IMR-90 (cell line): ENCODE results near the gene STRA8. TPM values are rescaled to one million over a fixed set of nuclear protein-coding genes. Genes with fewer than 3 reads are reported as not detected.

Experiments
- ATAC-seq: fragments of 200-7000 bp; cut with Tn5 transposase; 2 replicates; pipeline ENCODE4 v1.9.1; 2020; ENCODE audit warnings: low read depth, mild to moderate bottlenecking, moderate library complexity
- BruUV-seq: library from RNA; stranded (reverse); fragments of 400-500 nt; replicated peaks from 2 replicates; lab custom pipeline; 2021; lab: Mats Ljungman, UMichigan
- CTCF ChIA-PET: fragments of 300-600 bp; formaldehyde crosslinking; extraction: SDS; loops from one replicate; lab custom pipeline; 2021; ENCODE audit warnings: antibody characterized with exemption; lab: Yijun Ruan, JAX
- POLR2A ChIA-PET: fragments of 300-600 bp; sonication (Branson Sonifier 250); formaldehyde crosslinking; loops from one replicate; lab custom pipeline; 2022; ENCODE audit warnings: antibody characterized with exemption; ENCODE audit not compliant: unreplicated experiment; lab: Charles Lee
- DNase-seq: peaks from one replicate; pipeline ENCODE4 v3.0.0; 2013
- H2AFZ ChIP-seq: replicated peaks from 2 replicates; pipeline ENCODE3; 2013; ENCODE audit warnings: low read length, mild to moderate bottlenecking; ENCODE audit not compliant: poor library complexity
- H2AK5ac ChIP-seq: 2 replicates; pipeline ENCODE4 v1.6.1; 2013; ENCODE audit warnings: low read depth, low read length, inconsistent platforms
- H2AK9ac ChIP-seq: replicated peaks from 2 replicates; pipeline ENCODE3; 2013; ENCODE audit warnings: mild to moderate bottlenecking, low read depth, low read length, moderate library complexity; ENCODE audit not compliant: poor library complexity
- H2BK120ac ChIP-seq: 2 replicates; pipeline ENCODE4 v1.6.1; 2013; ENCODE audit warnings: low read depth, low read length, inconsistent platforms
- H2BK15ac ChIP-seq: 3 replicates; pipeline ENCODE4 v1.6.1; 2013; ENCODE audit warnings: low read depth, low read length, inconsistent platforms
- H2BK20ac ChIP-seq: 2 replicates; pipeline ENCODE4 v1.6.1; 2013; ENCODE audit warnings: low read depth, mild to moderate bottlenecking, inconsistent platforms, low read length, moderate library complexity
- H2BK5ac ChIP-seq: 2 replicates; pipeline ENCODE4 v1.6.1; 2013; ENCODE audit warnings: mild to moderate bottlenecking, low read depth, low read length, inconsistent platforms; ENCODE audit not compliant: poor library complexity, severe bottlenecking
- H3K14ac ChIP-seq: replicated peaks from 2 replicates; pipeline ENCODE4 v1.6.1; 2013; ENCODE audit warnings: low read depth, low read length, inconsistent platforms
- H3K18ac ChIP-seq: 2 replicates; pipeline ENCODE4 v1.6.1; 2013; ENCODE audit warnings: low read depth, low read length, control low read depth
- H3K23ac ChIP-seq: 2 replicates; pipeline ENCODE4 v1.6.1; 2013; ENCODE audit warnings: low read depth, low read length, inconsistent platforms
- H3K27ac ChIP-seq: 2 replicates; pipeline ENCODE4 v1.5.1; 2013; ENCODE audit warnings: mild to moderate bottlenecking, control low read depth, low read length; ENCODE audit not compliant: insufficient read depth
- H3K27me3 ChIP-seq: 2 replicates; pipeline ENCODE4 v1.6.1; 2013; ENCODE audit warnings: low read length; ENCODE audit not compliant: control insufficient read depth, insufficient read depth
- H3K36me3 ChIP-seq: 2 replicates; pipeline ENCODE4 v1.6.1; 2013; ENCODE audit warnings: low read length, mixed read lengths; ENCODE audit not compliant: control insufficient read depth, insufficient read depth
- H3K4ac ChIP-seq: 2 replicates; pipeline ENCODE4 v1.6.1; 2013; ENCODE audit warnings: low read depth, low read length, inconsistent platforms
- H3K4me1 ChIP-seq: 2 replicates; pipeline ENCODE4 v1.6.1; 2013; ENCODE audit warnings: low read length, mixed read lengths; ENCODE audit not compliant: control insufficient read depth, insufficient read depth
- H3K4me2 ChIP-seq: 2 replicates; pipeline ENCODE4 v1.6.1; 2013; ENCODE audit warnings: low read depth, mild to moderate bottlenecking, control low read depth, low read length, moderate library complexity
- H3K4me3 ChIP-seq: 2 replicates; pipeline ENCODE4 v1.5.1; 2013; ENCODE audit warnings: low read depth, mild to moderate bottlenecking, control low read depth, low read length, moderate library complexity; ENCODE audit not compliant: insufficient read depth
- H3K56ac ChIP-seq: 2 replicates; pipeline ENCODE4 v1.6.1; 2013; ENCODE audit warnings: low read length, inconsistent platforms; ENCODE audit not compliant: insufficient read depth; ENCODE audit errors: extremely low read depth
- H3K79me1 ChIP-seq, 2 experiments: 2 replicates each; pipeline ENCODE4 v1.6.1; 2013; ENCODE audit warnings: low read length in 2 of 2, inconsistent platforms in 1 of 2, low read depth in 1 of 2
- H3K9ac ChIP-seq: 2 replicates; pipeline ENCODE4 v1.6.1; 2013; ENCODE audit warnings: low read depth, low read length, control low read depth
- H3K9me1 ChIP-seq: 2 replicates; pipeline ENCODE4 v1.6.1; 2013; ENCODE audit warnings: low read length, inconsistent platforms; ENCODE audit not compliant: insufficient read depth
- H3K9me3 ChIP-seq: 2 replicates; pipeline ENCODE4 v1.6.1; 2013; ENCODE audit warnings: low read length; ENCODE audit not compliant: control insufficient read depth, insufficient read depth
- H4K20me1 ChIP-seq: 2 replicates; pipeline ENCODE4 v1.6.1; 2013; ENCODE audit warnings: low read length, inconsistent platforms; ENCODE audit not compliant: insufficient read depth
- H4K5ac ChIP-seq: 2 replicates; pipeline ENCODE4 v1.6.1; 2013; ENCODE audit warnings: mild to moderate bottlenecking, low read depth, low read length, control low read depth
- H4K8ac ChIP-seq, 2 experiments: 2 replicates each; pipeline ENCODE4 v1.6.1; 2013; ENCODE audit warnings: low read depth in 2 of 2, low read length in 2 of 2, control low read depth in 1 of 2, inconsistent platforms in 1 of 2
- H4K91ac ChIP-seq: 2 replicates; pipeline ENCODE4 v1.6.1; 2013; ENCODE audit warnings: low read depth, low read length, inconsistent platforms; ENCODE audit not compliant: insufficient read depth
- CTCF ChIP-seq: conservative IDR thresholded peaks from 2 replicates; pipeline ENCODE4 v1.5.1; 2012; ENCODE audit warnings: mild to moderate bottlenecking, low read depth, low read length, improper control_type of control experiment
- ELK1 ChIP-seq: fragments of 150-350 bp; IDR thresholded peaks from 2 replicates; pipeline ENCODE4 v1.6.1; 2016; ENCODE audit warnings: low read depth, mild to moderate bottlenecking, low read length, moderate library complexity, borderline replicate concordance
- FOS ChIP-seq: fragments of 150-350 bp; IDR thresholded peaks from 2 replicates; pipeline ENCODE4 v1.6.1; 2016; ENCODE audit warnings: low read depth, low read length
- MAZ ChIP-seq: IDR thresholded peaks from 2 replicates; pipeline ENCODE4 v1.6.1; 2012; ENCODE audit warnings: low read depth, mild to moderate bottlenecking, low read length, improper control_type of control experiment, moderate library complexity, borderline replicate concordance
- MXI1 ChIP-seq: IDR thresholded peaks from 2 replicates; pipeline ENCODE4 v1.6.1; 2012; ENCODE audit warnings: low read depth, mild to moderate bottlenecking, low read length, moderate library complexity, borderline replicate concordance
- NFE2L2 ChIP-seq: fragments of 150-350 bp; IDR thresholded peaks from 2 replicates; pipeline ENCODE4 v1.6.1; 2016; ENCODE audit warnings: low read depth, mild to moderate bottlenecking, low read length
- SMC3 ChIP-seq: fragments of 150-350 bp; IDR thresholded peaks from 2 replicates; pipeline ENCODE4 v1.6.1; 2016; ENCODE audit warnings: low read depth, mild to moderate bottlenecking, antibody characterized with exemption, low read length, moderate library complexity
- USF2 ChIP-seq: fragments of 150-350 bp; IDR thresholded peaks from 2 replicates; pipeline ENCODE4 v1.6.1; 2017; ENCODE audit warnings: mild to moderate bottlenecking, antibody characterized with exemption, low read length, low read depth
- WGBS, 2 experiments: methylation state at CpG; one replicate each; pipeline versions ENCODE4 v1.1.5 to v1.1.7; 2013; ENCODE audit warnings: missing lambda C conversion rate in 2 of 2; ENCODE audit not compliant: insufficient read length in 1 of 2; ENCODE audit errors: extremely low coverage in 2 of 2; 5-methylcytosine and 5-hydroxymethylcytosine counted together
- dilution Hi-C: fragments of 300-500 bp; cut with HindIII; formaldehyde crosslinking; loops from one replicate; pipeline ENCODE4 v1.14.3; 2018; ENCODE audit warnings: low sequenced_read_pairs; ENCODE audit not compliant: unreplicated experiment
- in situ Hi-C: fragments of 300-500 bp; cut with MboI; formaldehyde crosslinking; loops from 3 replicates; pipeline ENCODE4 v1.14.3; 2019; ENCODE audit warnings: low sequenced_read_pairs, inconsistent platforms, mixed read lengths
- intact Hi-C: fragments of 100-400 bp; cut with micrococcal nuclease; formaldehyde crosslinking; loops from 2 replicates; pipeline ENCODE4 v1.10.0; 2022
- polyA plus RNA-seq, 3 experiments: library from polyadenylated mRNA; depleted of rRNA; stranded (reverse); fragments of >200 nt; gene quantifications; 2 replicates each; pipeline ENCODE4 v1.2.3, GENCODE V29; 2012; ENCODE audit warnings: low replicate concordance in 1 of 3
- total RNA-seq: library from RNA; depleted of rRNA; stranded (reverse); fragments of >200 nt; gene quantifications from 2 replicates; pipeline ENCODE4 v1.2.3, GENCODE V29; 2012

Gene STRA8
- total and polyA plus RNA-seq, 2 of the 4 experiments (the other 2 are of a cell fraction): not detected

GRCh38 chr7:135233570-135233969, at the start of gene STRA8 (continued):
- no peak for TF ChIP-seq CTCF

GRCh38 chr7:135184254-135184841, 49.3 kb upstream of the STRA8 start:
- no peak for ATAC-seq
- POLR2A ChIA-PET: interaction anchor here (0.7 kb wide), 1 partner anchor 52 kb away, joined by 4 read pairs; no protein-coding TSS in a partner anchor
- no peaks in the 10 kb centered on the region for H4K20me1 ChIP-seq
- H3K4me3 ChIP-seq: no peak overlapping the region
- peaks cover 39% of the 10 kb centered on the region for H3K9me3 ChIP-seq
- H2BK5ac ChIP-seq: no peak overlapping the region
- dilution Hi-C loops: no loop called here
- H4K5ac ChIP-seq: no peak overlapping the region
- no peak overlapping the region for H3K23ac ChIP-seq
- H3K4ac ChIP-seq: no peak overlapping the region
- H2BK120ac ChIP-seq: no peak overlapping the region
- no TSS peak for BruUV-seq
- H4K91ac ChIP-seq: no peak overlapping the region
- H3K56ac ChIP-seq: no peak overlapping the region
- CTCF ChIA-PET: no interaction called here
- H3K18ac ChIP-seq: no peak overlapping the region
- no peak overlapping the region for H3K9ac ChIP-seq
- H3K14ac ChIP-seq: no peak overlapping the region
- no peak overlapping the region for H2AK9ac ChIP-seq
- in situ Hi-C loops: no loop called here
- no peak overlapping the region for H2AK5ac ChIP-seq
- H3K36me3 ChIP-seq: peaks cover 51% of the 10 kb centered on the region
- no peaks in the 10 kb centered on the region for H3K79me1 ChIP-seq
- TF ChIP-seq NFE2L2 (no peak), CTCF (no peak), MXI1 (no peak), FOS (no peak), USF2 (no peak), ELK1 (no peak), SMC3 (no peak), MAZ (no peak)
- intact Hi-C loops: no loop called here
- H3K4me2 ChIP-seq: no peak overlapping the region
- H2AFZ ChIP-seq: no peak overlapping the region
- H2BK15ac ChIP-seq: no peak overlapping the region
- no peaks in the 10 kb centered on the region for H3K27me3 ChIP-seq
- no peak overlapping the region for H2BK20ac ChIP-seq
- no peak for DNase-seq
- 100% methylated on average over 1 of the region's 5 CpGs; no CpG with 5 or more reads in 1 of the 2 experiments for WGBS, 2 experiments
- H3K4me1 ChIP-seq: no peaks in the 10 kb centered on the region
- peaks cover 2% of the 10 kb centered on the region; the same call in 1 of the 2 replicates for H3K9me1 ChIP-seq
- H3K27ac ChIP-seq: no peak overlapping the region
- no peak overlapping the region for H4K8ac ChIP-seq
